ENCODE data around the gene MTX1. TPM values are rescaled to one million over a fixed set of nuclear protein-coding genes. Genes with fewer than 3 reads are reported as not detected.

Gene MTX1
- polyA plus RNA-seq, 1 donor = 38.6 TPM

DNA sequence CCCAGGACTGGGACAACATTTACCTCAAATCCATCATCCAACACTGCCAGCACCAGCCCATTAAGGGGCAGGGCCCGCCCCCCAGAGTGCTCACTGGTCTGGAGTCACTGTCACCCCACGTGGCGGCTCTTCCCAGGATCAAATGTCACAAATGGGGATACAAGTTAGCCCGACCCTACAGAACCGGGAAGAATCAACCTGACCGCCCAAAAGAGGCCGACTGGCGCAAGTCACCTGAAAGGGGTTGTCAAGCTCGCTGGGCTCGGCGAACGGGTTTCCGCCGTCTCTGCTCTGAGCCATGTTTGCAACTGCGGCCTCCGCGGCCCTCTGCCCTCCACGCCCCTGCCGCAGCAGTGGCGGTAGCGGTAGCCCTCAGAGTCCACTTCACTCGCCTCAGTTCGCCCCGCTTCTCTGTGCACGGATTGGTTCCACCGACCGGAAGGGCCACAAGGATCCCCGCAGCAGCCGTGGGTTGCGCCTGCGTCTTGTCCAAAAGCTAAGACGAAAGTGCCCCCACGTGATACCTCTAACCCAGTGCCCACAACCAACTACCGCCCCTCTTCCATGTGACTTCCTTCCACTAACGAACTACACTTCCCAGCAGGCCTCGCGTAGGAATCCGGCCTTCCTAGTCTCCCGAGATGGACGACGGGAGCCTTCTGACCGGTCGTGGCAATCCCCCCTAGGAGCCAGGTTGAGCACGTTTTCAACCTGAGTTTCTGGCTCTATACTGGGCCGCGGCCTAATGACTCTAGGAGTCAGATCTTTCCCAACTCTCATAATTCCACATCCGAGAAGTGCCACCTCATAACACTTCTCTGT, 53.6 kb downstream of the MTX1 start, which contains the start of gene SCAMP3:
Gene SCAMP3, minus strand, starts transcription at position 509 of the 822 bp plus-strand sequence. Its CDS starts 209 bp downstream, at position 300.
- WGBS (ENCODE audit: insufficient coverage, low lambda C conversion rate) = no CpG with 5 or more reads among the region's 47 CpGs
- peak; percentile 97 to 98 for DNase-seq
- Histone ChIP-seq H3K9me3 (ENCODE audit: control insufficient read depth, low read depth, low read length) (no peaks in the 10 kb centered on the region), H3K27me3 (ENCODE audit: control insufficient read depth, insufficient read depth, low read length) (no peaks in the 10 kb centered on the region), H3K36me3 (ENCODE audit: control insufficient read depth, insufficient read depth, low read length) (peaks cover 59% of the 10 kb centered on the region), H3K4me1 (ENCODE audit: control insufficient read depth, insufficient read depth, low read length) (peaks cover 6% of the 10 kb centered on the region), H3K27ac (ENCODE audit: low read length) (peak within 1 kb of the TSS; percentile 75), H3K4me3 (ENCODE audit: low read length) (peak within 1 kb of the TSS; percentile 79)

DNA sequence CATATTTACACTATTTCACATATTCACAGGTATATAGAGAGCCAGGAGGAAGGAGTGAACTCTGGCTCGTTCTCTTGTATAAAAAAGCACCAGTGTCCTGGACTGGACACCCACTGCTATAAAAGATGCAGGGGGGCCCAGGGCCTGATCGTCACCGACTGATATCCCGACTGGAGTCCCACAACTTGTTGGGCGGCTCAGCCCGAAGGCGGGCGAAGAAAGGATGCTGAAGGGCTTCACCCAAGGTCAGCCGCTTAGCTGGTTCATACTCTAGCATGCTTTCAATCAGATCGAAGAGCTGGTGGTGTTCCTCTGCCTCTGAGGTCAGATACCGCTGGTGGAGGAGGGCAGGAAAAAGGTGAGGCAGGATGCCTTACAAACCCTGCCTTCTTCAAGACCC, 54.6 kb downstream of the MTX1 start:
- no CpG with 5 or more reads among the region's 11 CpGs for WGBS (ENCODE audit: insufficient coverage, low lambda C conversion rate)
- no peak overlapping the region for H3K27ac ChIP-seq (ENCODE audit: low read length)
- no peaks in the 10 kb centered on the region for H3K9me3 ChIP-seq (ENCODE audit: control insufficient read depth, low read depth, low read length)
- H3K27me3 ChIP-seq (ENCODE audit: control insufficient read depth, insufficient read depth, low read length) = no peaks in the 10 kb centered on the region
- H3K4me1 ChIP-seq (ENCODE audit: control insufficient read depth, insufficient read depth, low read length) = peaks cover 6% of the 10 kb centered on the region
- no peak for DNase-seq
- peaks cover 64% of the 10 kb centered on the region for H3K36me3 ChIP-seq (ENCODE audit: control insufficient read depth, insufficient read depth, low read length)
- H3K4me3 ChIP-seq (ENCODE audit: low read length) = no peak overlapping the region

Other genes starting within 250 kb of the MTX1 start
- 32.0 TPM for gene PYGO2, start 246.9 kb upstream of the MTX1 start, polyA plus RNA-seq
- 76.4 TPM for gene SHC1, start 237.9 kb upstream of the MTX1 start, polyA plus RNA-seq
- 65.6 TPM for gene CKS1B, start 234.0 kb upstream of the MTX1 start, polyA plus RNA-seq
- gene FLAD1, start 225.4 kb upstream of the MTX1 start, polyA plus RNA-seq = 28.0 TPM
- gene LENEP, start 215.1 kb upstream of the MTX1 start, polyA plus RNA-seq = 0.33 TPM
- gene ZBTB7B, start 205.9 kb upstream of the MTX1 start, polyA plus RNA-seq = 45.1 TPM
- gene DCST2, start 174.9 kb upstream of the MTX1 start, polyA plus RNA-seq = 4.1 TPM
- 0.88 TPM for gene DCST1, start 174.9 kb upstream of the MTX1 start, polyA plus RNA-seq
- gene ADAM15, start 157.4 kb upstream of the MTX1 start, polyA plus RNA-seq = 38.6 TPM
- gene EFNA4, start 145.0 kb upstream of the MTX1 start, polyA plus RNA-seq = 36.0 TPM
- gene EFNA3, start 129.9 kb upstream of the MTX1 start, polyA plus RNA-seq = 9.6 TPM
- gene EFNA1, start 80.8 kb upstream of the MTX1 start, polyA plus RNA-seq = 96.1 TPM
- gene SLC50A1, start 72.8 kb upstream of the MTX1 start, polyA plus RNA-seq = 57.4 TPM
- gene DPM3, start 68.2 kb upstream of the MTX1 start, polyA plus RNA-seq = 59.1 TPM
- 142 TPM for gene KRTCAP2, start 35.4 kb upstream of the MTX1 start, polyA plus RNA-seq
- 2.9 TPM for gene TRIM46, start 34.8 kb upstream of the MTX1 start, polyA plus RNA-seq
- 40.9 TPM for gene THBS3, start 798 bp upstream of the MTX1 start, polyA plus RNA-seq
- gene ENTREP3, start 46.8 kb downstream of the MTX1 start, polyA plus RNA-seq = 19.4 TPM
- gene SCAMP3, start 53.7 kb downstream of the MTX1 start, polyA plus RNA-seq = 55.5 TPM
- gene CLK2, start 64.8 kb downstream of the MTX1 start, polyA plus RNA-seq = 68.7 TPM
- gene HCN3, start 68.8 kb downstream of the MTX1 start, polyA plus RNA-seq = 18.3 TPM
- 55.6 TPM for gene PKLR, start 92.7 kb downstream of the MTX1 start, polyA plus RNA-seq
- 170 TPM for gene FDPS, start 100.2 kb downstream of the MTX1 start, polyA plus RNA-seq
- 43.7 TPM for gene RUSC1, start 112.2 kb downstream of the MTX1 start, polyA plus RNA-seq